ENCODE results near the gene LSAMP.

Gene LSAMP

GRCh38 chr3:116413319-116413718, 32.0 kb downstream of the LSAMP start:
- Histone ChIP-seq H3K4me1 (ENCODE audit: insufficient read depth, low read length) (peaks cover 3% of the 10 kb centered on the region; the same call in 1 of the 2 replicates), H3K9me3 (ENCODE audit: control insufficient read depth, insufficient read depth, low read length) (no peaks in the 10 kb centered on the region), H3K36me3 (ENCODE audit: insufficient read depth, low read length) (no peaks in the 10 kb centered on the region), H3K9ac (ENCODE audit: low read depth, low read length) (no peak overlapping the region)

GRCh38 chr3:116408473-116408872, 36.8 kb downstream of the LSAMP start:
- Histone ChIP-seq H3K9me3 (ENCODE audit: control insufficient read depth, insufficient read depth, low read length) (no peaks in the 10 kb centered on the region), H3K36me3 (ENCODE audit: insufficient read depth, low read length) (no peaks in the 10 kb centered on the region), H3K4me1 (ENCODE audit: insufficient read depth, low read length) (peaks cover 2% of the 10 kb centered on the region; the same call in 1 of the 2 replicates), H3K9ac (ENCODE audit: low read depth, low read length) (no peak overlapping the region)

GRCh38 chr3:116405231-116405630, 40.1 kb downstream of the LSAMP start:
- H3K4me1 ChIP-seq (ENCODE audit: insufficient read depth, low read length): no peaks in the 10 kb centered on the region
- no peaks in the 10 kb centered on the region for H3K9me3 ChIP-seq (ENCODE audit: control insufficient read depth, insufficient read depth, low read length)
- H3K9ac ChIP-seq (ENCODE audit: low read depth, low read length): no peak overlapping the region
- no peaks in the 10 kb centered on the region for H3K36me3 ChIP-seq (ENCODE audit: insufficient read depth, low read length)

- H3K9me3 ChIP-seq (ENCODE audit: control insufficient read depth, insufficient read depth, low read length): no peaks in the 10 kb centered on the region
- no peaks in the 10 kb centered on the region for H3K36me3 ChIP-seq (ENCODE audit: insufficient read depth, low read length)
- no peaks in the 10 kb centered on the region for H3K4me1 ChIP-seq (ENCODE audit: insufficient read depth, low read length)
- H3K9ac ChIP-seq (ENCODE audit: low read depth, low read length): no peak overlapping the region
These were observed 45.5 kb downstream of the LSAMP start for GRCh38 chr3:116399701-116400226.

- Histone ChIP-seq H3K9me3 (ENCODE audit: control insufficient read depth, insufficient read depth, low read length) (no peaks in the 10 kb centered on the region), H3K36me3 (ENCODE audit: insufficient read depth, low read length) (no peaks in the 10 kb centered on the region), H3K9ac (ENCODE audit: low read depth, low read length) (no peak overlapping the region), H3K4me1 (ENCODE audit: insufficient read depth, low read length) (peaks cover 7% of the 10 kb centered on the region; the same call in 1 of the 2 replicates)
These were observed 50.9 kb downstream of the LSAMP start for GRCh38 chr3:116394365-116394764.

- Histone ChIP-seq H3K9ac (ENCODE audit: low read depth, low read length) (no peak overlapping the region), H3K9me3 (ENCODE audit: control insufficient read depth, insufficient read depth, low read length) (no peaks in the 10 kb centered on the region), H3K36me3 (ENCODE audit: insufficient read depth, low read length) (no peaks in the 10 kb centered on the region)
These were observed 52.1 kb downstream of the LSAMP start for GRCh38 chr3:116393199-116393598.

GRCh38 chr3:116392291-116392690, 53.0 kb downstream of the LSAMP start:
- peaks cover 19% of the 10 kb centered on the region; the same call in 1 of the 2 replicates for H3K4me1 ChIP-seq (ENCODE audit: insufficient read depth, low read length)
- no peaks in the 10 kb centered on the region for H3K36me3 ChIP-seq (ENCODE audit: insufficient read depth, low read length)
- no peaks in the 10 kb centered on the region for H3K9me3 ChIP-seq (ENCODE audit: control insufficient read depth, insufficient read depth, low read length)
- no peak overlapping the region for H3K9ac ChIP-seq (ENCODE audit: low read depth, low read length)

More at GRCh38 chr3:116393199-116393598, 52.1 kb downstream of the LSAMP start:
- peaks cover 17% of the 10 kb centered on the region; the same call in 1 of the 2 replicates for H3K4me1 ChIP-seq (ENCODE audit: insufficient read depth, low read length)

GRCh38 chr3:116391296-116392201, 53.7 kb downstream of the LSAMP start:
- no peak overlapping the region for H3K9ac ChIP-seq (ENCODE audit: low read depth, low read length)
- peaks cover 19% of the 10 kb centered on the region; the same call in 1 of the 2 replicates for H3K4me1 ChIP-seq (ENCODE audit: insufficient read depth, low read length)
- no peaks in the 10 kb centered on the region for H3K9me3 ChIP-seq (ENCODE audit: control insufficient read depth, insufficient read depth, low read length)
- no peaks in the 10 kb centered on the region for H3K36me3 ChIP-seq (ENCODE audit: insufficient read depth, low read length)

GRCh38 chr3:116390318-116390717, 55.0 kb downstream of the LSAMP start:
- H3K9me3 ChIP-seq (ENCODE audit: control insufficient read depth, insufficient read depth, low read length): no peaks in the 10 kb centered on the region
- peaks cover 19% of the 10 kb centered on the region; the same call in 1 of the 2 replicates for H3K4me1 ChIP-seq (ENCODE audit: insufficient read depth, low read length)
- H3K9ac ChIP-seq (ENCODE audit: low read depth, low read length): no peak overlapping the region
- H3K36me3 ChIP-seq (ENCODE audit: insufficient read depth, low read length): no peaks in the 10 kb centered on the region

GRCh38 chr3:116388867-116389385, 56.4 kb downstream of the LSAMP start:
- Histone ChIP-seq H3K9ac (ENCODE audit: low read depth, low read length) (no peak overlapping the region), H3K36me3 (ENCODE audit: insufficient read depth, low read length) (no peaks in the 10 kb centered on the region), H3K9me3 (ENCODE audit: control insufficient read depth, insufficient read depth, low read length) (no peaks in the 10 kb centered on the region), H3K4me1 (ENCODE audit: insufficient read depth, low read length) (peaks cover 19% of the 10 kb centered on the region; the same call in 1 of the 2 replicates)

GRCh38 chr3:116386168-116386567, 59.1 kb downstream of the LSAMP start:
- Histone ChIP-seq H3K9ac (ENCODE audit: low read depth, low read length) (no peak overlapping the region), H3K36me3 (ENCODE audit: insufficient read depth, low read length) (no peaks in the 10 kb centered on the region), H3K4me1 (ENCODE audit: insufficient read depth, low read length) (peaks cover 23% of the 10 kb centered on the region; the same call in 1 of the 2 replicates), H3K9me3 (ENCODE audit: control insufficient read depth, insufficient read depth, low read length) (no peaks in the 10 kb centered on the region)

GRCh38 chr3:116384717-116385116, 60.6 kb downstream of the LSAMP start:
- H3K9ac ChIP-seq (ENCODE audit: low read depth, low read length): no peak overlapping the region
- peaks cover 18% of the 10 kb centered on the region; the same call in 1 of the 2 replicates for H3K4me1 ChIP-seq (ENCODE audit: insufficient read depth, low read length)
- no peaks in the 10 kb centered on the region for H3K9me3 ChIP-seq (ENCODE audit: control insufficient read depth, insufficient read depth, low read length)
- no peaks in the 10 kb centered on the region for H3K36me3 ChIP-seq (ENCODE audit: insufficient read depth, low read length)

GRCh38 chr3:116378077-116378476, 67.2 kb downstream of the LSAMP start:
- Histone ChIP-seq H3K36me3 (ENCODE audit: insufficient read depth, low read length) (no peaks in the 10 kb centered on the region), H3K9ac (ENCODE audit: low read depth, low read length) (no peak overlapping the region), H3K4me1 (ENCODE audit: insufficient read depth, low read length) (no peaks in the 10 kb centered on the region), H3K9me3 (ENCODE audit: control insufficient read depth, insufficient read depth, low read length) (no peaks in the 10 kb centered on the region)

GRCh38 chr3:116374901-116375300, 70.4 kb downstream of the LSAMP start:
- Histone ChIP-seq H3K9me3 (ENCODE audit: control insufficient read depth, insufficient read depth, low read length) (no peaks in the 10 kb centered on the region), H3K4me1 (ENCODE audit: insufficient read depth, low read length) (no peaks in the 10 kb centered on the region), H3K9ac (ENCODE audit: low read depth, low read length) (no peak overlapping the region), H3K36me3 (ENCODE audit: insufficient read depth, low read length) (no peaks in the 10 kb centered on the region)

All from ES-I3 (cell line).